H1 (cell line): ENCODE data around the gene NKIRAS2. TPM values are rescaled to one million over a fixed set of nuclear protein-coding genes. Genes with fewer than 3 reads are reported as not detected.

ENCODE experiments used
- FOSL1 ChIP-seq: IDR thresholded peaks from 2 replicates; pipeline ENCODE4 v1.6.1; 2011; ENCODE audit warnings: mild to moderate bottlenecking, low read depth, low read length, moderate library complexity; ENCODE audit not compliant: insufficient read depth
- NANOG ChIP-seq: IDR thresholded peaks from 2 replicates; pipeline ENCODE4 v1.6.1; 2011; ENCODE audit warnings: low read length, low read depth, mild to moderate bottlenecking, inconsistent platforms; ENCODE audit not compliant: insufficient read depth, poor library complexity, severe bottlenecking
- SRF ChIP-seq: IDR thresholded peaks from 2 replicates; pipeline ENCODE4 v1.6.1; 2011; ENCODE audit warnings: mild to moderate bottlenecking, low read depth, low read length, moderate library complexity
- YY1 ChIP-seq: IDR thresholded peaks from 2 replicates; pipeline ENCODE4 v1.6.1; 2011; ENCODE audit warnings: low read depth, mild to moderate bottlenecking, low read length
- polyA plus RNA-seq, 7 experiments: library from polyadenylated mRNA; depleted of rRNA in 3 of 7; stranded (reverse) in 5 of 7; unstranded in 2 of 7; fragments of >200 nt in 5 of 7; fragments of 200-250 nt in 2 of 7; gene quantifications; 1 replicate in 5 of 7; 2 replicates in 1 of 7; 4 replicates in 1 of 7; pipeline versions ENCODE4 v1.2.1 to v1.2.3, GENCODE V29; 2011 to 2013; ENCODE audit warnings: missing spikeins in 2 of 7, mixed read lengths in 2 of 7
- total RNA-seq: library from RNA; stranded (reverse); fragmentation: NEBNext Ultra II Directional; extraction: Animal tissue kit (Norgen Biotek cat#: 25700); gene quantifications from 2 replicates; pipeline ENCODE4 v1.2.1, GENCODE V29; 2021

The NKIRAS2 gene
- total and polyA plus RNA-seq, 2 of the 8 experiments (the other 6 are each of a cell fraction or from before 2014, with no cell fraction given) = 34.5 to 51.1 TPM

DNA sequence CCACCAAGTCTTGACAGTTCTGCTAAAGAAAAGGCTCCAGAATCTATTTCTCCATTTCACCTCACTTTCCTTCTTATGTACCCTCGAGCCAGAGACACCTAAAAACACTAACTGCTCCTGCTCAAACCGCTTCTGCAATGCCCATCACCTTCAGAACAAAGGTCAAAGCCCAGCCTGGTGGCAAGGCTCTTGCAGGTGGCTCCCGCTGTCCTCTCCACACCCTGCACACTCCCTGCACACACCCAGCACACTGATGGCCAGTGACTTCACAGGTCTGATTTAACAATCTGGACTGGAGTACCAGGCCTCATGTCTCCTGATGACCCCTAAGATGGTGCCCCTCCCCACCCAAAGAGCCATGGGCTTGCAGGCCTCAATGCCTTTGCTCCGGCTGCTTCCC, 40.3 kb downstream of the NKIRAS2 start (continued):
- TF ChIP-seq YY1 = no peak
- no peak for TF ChIP-seq SRF
- no peak for TF ChIP-seq FOSL1
- no peak for TF ChIP-seq NANOG
